Lung (tissue), 12 donors: ENCODE results near the gene NEUROD2. TPM values are rescaled to one million over a fixed set of nuclear protein-coding genes. Genes with fewer than 3 reads are reported as not detected.

ENCODE experiments used
- ATAC-seq: fragments of 200-7000 bp; cut with Tn5 transposase; one replicate; pipeline ENCODE4 v1.9.1; 2020; ENCODE audit warnings: moderate number of reproducible peaks; ENCODE audit not compliant: insufficient read depth, low FRiP score
- DNase-seq, 3 donors: peaks; one replicate each; pipeline ENCODE4 v3.0.0-alpha.2; 2013 to 2017
- H3K27ac ChIP-seq, 2 donors: one replicate each; pipeline ENCODE4 v1.5.1; 2013; ENCODE audit warnings: mild to moderate bottlenecking in 2 of 2, moderate library complexity in 2 of 2, control low read depth in 1 of 2, inconsistent platforms in 1 of 2, low read depth in 1 of 2, low read length in 1 of 2
- H3K27me3 ChIP-seq, 3 donors: one replicate each; pipeline ENCODE4 v1.5.1; 2013; ENCODE audit warnings: low read length in 2 of 3; ENCODE audit not compliant: control insufficient read depth in 3 of 3, insufficient read depth in 3 of 3
- H3K36me3 ChIP-seq, 4 donors: one replicate each; pipeline ENCODE4 v1.5.1; 2013; ENCODE audit warnings: low read length in 4 of 4, mild to moderate bottlenecking in 1 of 4, moderate library complexity in 1 of 4; ENCODE audit not compliant: control insufficient read depth in 4 of 4, insufficient read depth in 4 of 4
- H3K4me1 ChIP-seq, 5 donors: one replicate each; pipeline ENCODE4 v1.5.1; 2013; ENCODE audit warnings: low read length in 5 of 5, mild to moderate bottlenecking in 2 of 5, moderate library complexity in 1 of 5; ENCODE audit not compliant: control insufficient read depth in 5 of 5, insufficient read depth in 5 of 5
- H3K4me3 ChIP-seq: one replicate; pipeline ENCODE4 v1.5.1; 2013; ENCODE audit warnings: mild to moderate bottlenecking, control low read depth, moderate library complexity
- H3K9ac ChIP-seq, 2 donors: one replicate each; pipeline ENCODE4 v1.5.1; 2013; ENCODE audit warnings: low read length in 2 of 2, control low read depth in 1 of 2; ENCODE audit not compliant: insufficient read depth in 1 of 2
- H3K9me3 ChIP-seq, 4 donors: one replicate each; pipeline ENCODE4 v1.5.1; 2013; ENCODE audit warnings: low read length in 3 of 4, mild to moderate bottlenecking in 1 of 4, moderate library complexity in 1 of 4; ENCODE audit not compliant: control insufficient read depth in 4 of 4, insufficient read depth in 3 of 4
- CTCF ChIP-seq: IDR thresholded peaks from 2 replicates; pipeline ENCODE4 v1.5.1; 2012; ENCODE audit warnings: mild to moderate bottlenecking; ENCODE audit errors: control extremely low read depth, extremely low read depth
- WGBS, 2 donors: extraction: QIAGEN DNeasy Blood & Tissue Kit; methylation state at CpG; one replicate each; pipeline ENCODE4 v1.1.7; 2013; 5-methylcytosine and 5-hydroxymethylcytosine counted together
- polyA plus RNA-seq, 2 donors: library from polyadenylated mRNA; stranded (reverse); fragments of 200-250 nt; gene quantifications; one replicate each; pipeline ENCODE4 v1.2.1, GENCODE V29; 2013
- total RNA-seq, 2 donors: library from RNA; depleted of rRNA in 1 of 2; stranded (reverse); fragments of >200 nt in 1 of 2; gene quantifications; one replicate each; pipeline ENCODE4 v1.2.1, GENCODE V29; 2014 to 2021
- donor health status: control.
- donor health status: control.
- donor health status: Bipolar disorder and iron deficiency.
- donor health status: healthy.
- donor health status: DM: yes; HTN: yes; CAD: no.

Gene NEUROD2
- total and polyA plus RNA-seq, 4 donors, result 0.04 TPM; not detected in 3

- no peaks in the 10 kb centered on the region for H3K36me3 ChIP-seq
- H3K4me3 ChIP-seq, result no peak overlapping the region
- ATAC-seq, result no peak
- H3K4me1 ChIP-seq, result peaks cover 0 to 54% (median 21%) of the 10 kb centered on the region in 5 donors
- peak; percentile 55 to 95 (median 88) for DNase-seq
- peak overlapping the region in 1 of 2 donors; percentile 2 for H3K9ac ChIP-seq
- no peak for TF ChIP-seq CTCF
- H3K9me3 ChIP-seq, result no peaks in the 10 kb centered on the region
- no peak overlapping the region for H3K27ac ChIP-seq
- 55 to 84% methylated on average over 4 to 5 of the region's 5 CpGs for WGBS, 2 donors
- H3K27me3 ChIP-seq, result peaks cover 0 to 11% (median 3%) of the 10 kb centered on the region in 3 donors
These were observed 17.6 kb upstream of the NEUROD2 start for GRCh38 chr17:39625198-39625785.

- WGBS, 2 donors, result 84 to 89% methylated on average over 8 of the region's 8 CpGs
- TF ChIP-seq CTCF, result no peak
- H3K27ac ChIP-seq, result no peak overlapping the region
- no peak overlapping the region for H3K9ac ChIP-seq
- no peak for DNase-seq
- H3K9me3 ChIP-seq, result no peaks in the 10 kb centered on the region
- H3K36me3 ChIP-seq, result no peaks in the 10 kb centered on the region
- H3K27me3 ChIP-seq, result peaks cover 0 to 11% (median 3%) of the 10 kb centered on the region in 3 donors
- no peak overlapping the region for H3K4me3 ChIP-seq
- H3K4me1 ChIP-seq, result peaks cover 0 to 53% (median 20%) of the 10 kb centered on the region in 5 donors
- no peak for ATAC-seq
These were observed 16.6 kb upstream of the NEUROD2 start for GRCh38 chr17:39624313-39624712.

- Histone ChIP-seq H3K27me3 (peaks cover 0 to 11% (median 5%) of the 10 kb centered on the region in 3 donors), H3K36me3 (no peaks in the 10 kb centered on the region), H3K9ac (no peak overlapping the region), H3K27ac (no peak overlapping the region), H3K9me3 (no peaks in the 10 kb centered on the region), H3K4me1 (peaks cover 0 to 47% (median 11%) of the 10 kb centered on the region in 5 donors), H3K4me3 (no peak overlapping the region)
- peak; percentile 91 for TF ChIP-seq CTCF
- peak; percentile 70 to 78 (median 72) for DNase-seq
- peak; percentile 65 for ATAC-seq
- 3 to 5% methylated on average over 15 to 16 of the region's 16 CpGs for WGBS, 2 donors
These were observed 15.7 kb upstream of the NEUROD2 start for GRCh38 chr17:39623356-39623950.
